ENCODE data around the gene MGAT5.

GRCh38 chr2:134489732-134490384 is 236.0 kb downstream of the MGAT5 start:
- TF ChIP-seq CTCF (IDR thresholded peaks at IDR 0.05) (no peak), POLR2A (IDR thresholded peaks at IDR 0.05; ENCODE audit: low read depth) (no peak)
